ENCODE measurements around the gene ART4.

The ART4 gene

GRCh38 chr12:14803830-14804160 is 39.5 kb downstream of the ART4 start:
- Mint-ChIP-seq H3K27ac (no peak overlapping the region), H3K27me3 (no peaks in the 10 kb centered on the region), H3K4me1 (peaks cover 12% of the 10 kb centered on the region), H3K4me3 (no peak overlapping the region), H3K36me3 (peaks cover 13% of the 10 kb centered on the region), H3K9me3 (no peaks in the 10 kb centered on the region)
- ATAC-seq = no peak

- H3K36me3 Mint-ChIP-seq = peaks cover 13% of the 10 kb centered on the region
- no peaks in the 10 kb centered on the region for H3K27me3 Mint-ChIP-seq
- no peaks in the 10 kb centered on the region for H3K9me3 Mint-ChIP-seq
- no peak within 1 kb of the TSS for H3K27ac Mint-ChIP-seq
- no peak within 1 kb of the TSS for H3K4me3 Mint-ChIP-seq
- ATAC-seq = peak; percentile 100
- peaks cover 12% of the 10 kb centered on the region for H3K4me1 Mint-ChIP-seq
These were observed 40.1 kb downstream of the ART4 start, which contains the start of the genes C12orf60 and WBP11 for GRCh38 chr12:14803011-14803829. Gene C12orf60 (plus strand): TSS chr12:14803670. CDS start chr12:14822936, 19,266 bp downstream. Gene WBP11 (minus strand): TSS chr12:14803478. CDS start chr12:14801383, 2,095 bp downstream.

GRCh38 chr12:14802721-14803010 is 40.7 kb downstream of the ART4 start:
- Mint-ChIP-seq H3K4me3 (no peak overlapping the region), H3K9me3 (no peaks in the 10 kb centered on the region), H3K27ac (no peak overlapping the region), H3K36me3 (peaks cover 17% of the 10 kb centered on the region), H3K4me1 (peaks cover 12% of the 10 kb centered on the region), H3K27me3 (no peaks in the 10 kb centered on the region)
- ATAC-seq = no peak

GRCh38 chr12:14802247-14802646 is 41.1 kb downstream of the ART4 start:
- no peak overlapping the region for H3K27ac Mint-ChIP-seq

GRCh38 chr12:14795028-14795448 is 48.3 kb downstream of the ART4 start:
- Mint-ChIP-seq H3K36me3 (peaks cover 67% of the 10 kb centered on the region), H3K4me1 (peaks cover 15% of the 10 kb centered on the region), H3K4me3 (no peak overlapping the region), H3K9me3 (no peaks in the 10 kb centered on the region), H3K27me3 (no peaks in the 10 kb centered on the region), H3K27ac (peak overlapping the region; percentile 77)
- peak; percentile 51 for ATAC-seq

More at GRCh38 chr12:14802247-14802646, 41.1 kb downstream of the ART4 start:
- no peak for ATAC-seq
- Mint-ChIP-seq H3K4me3 (no peak overlapping the region), H3K4me1 (peaks cover 12% of the 10 kb centered on the region), H3K9me3 (no peaks in the 10 kb centered on the region), H3K27me3 (no peaks in the 10 kb centered on the region), H3K36me3 (peaks cover 21% of the 10 kb centered on the region)

GRCh38 chr12:14785568-14785967 is 57.8 kb downstream of the ART4 start:
- Mint-ChIP-seq H3K9me3 (no peaks in the 10 kb centered on the region), H3K36me3 (peaks cover 46% of the 10 kb centered on the region), H3K4me1 (no peaks in the 10 kb centered on the region), H3K4me3 (no peak overlapping the region), H3K27me3 (no peaks in the 10 kb centered on the region), H3K27ac (no peak overlapping the region)
- no peak for ATAC-seq

GRCh38 chr12:14784471-14784870 is 58.9 kb downstream of the ART4 start:
- no peaks in the 10 kb centered on the region for H3K9me3 Mint-ChIP-seq

GRCh38 chr12:14782756-14783155 is 60.6 kb downstream of the ART4 start:
- Mint-ChIP-seq H3K27ac (no peak overlapping the region), H3K9me3 (no peaks in the 10 kb centered on the region), H3K27me3 (no peaks in the 10 kb centered on the region)

More at GRCh38 chr12:14784471-14784870, 58.9 kb downstream of the ART4 start:
- Mint-ChIP-seq H3K27ac (no peak overlapping the region), H3K4me1 (no peaks in the 10 kb centered on the region), H3K36me3 (peaks cover 35% of the 10 kb centered on the region), H3K27me3 (no peaks in the 10 kb centered on the region), H3K4me3 (no peak overlapping the region)
- ATAC-seq = no peak

GRCh38 chr12:14781563-14781962 is 61.8 kb downstream of the ART4 start:
- no peak for ATAC-seq
- Mint-ChIP-seq H3K27me3 (no peaks in the 10 kb centered on the region), H3K36me3 (peaks cover 6% of the 10 kb centered on the region), H3K9me3 (no peaks in the 10 kb centered on the region), H3K27ac (no peak overlapping the region), H3K4me1 (no peaks in the 10 kb centered on the region), H3K4me3 (no peak overlapping the region)

More at GRCh38 chr12:14782756-14783155, 60.6 kb downstream of the ART4 start:
- Mint-ChIP-seq H3K4me1 (no peaks in the 10 kb centered on the region), H3K36me3 (peaks cover 18% of the 10 kb centered on the region), H3K4me3 (no peak overlapping the region)
- ATAC-seq = no peak

GRCh38 chr12:14780859-14781258 is 62.5 kb downstream of the ART4 start:
- H3K27ac Mint-ChIP-seq = no peak overlapping the region
- H3K4me3 Mint-ChIP-seq = no peak overlapping the region
- ATAC-seq = no peak
- H3K27me3 Mint-ChIP-seq = no peaks in the 10 kb centered on the region
- no peaks in the 10 kb centered on the region for H3K9me3 Mint-ChIP-seq
- H3K4me1 Mint-ChIP-seq = peaks cover 5% of the 10 kb centered on the region
- H3K36me3 Mint-ChIP-seq = peaks cover 5% of the 10 kb centered on the region

GRCh38 chr12:14779834-14780233 is 63.5 kb downstream of the ART4 start:
- peaks cover 14% of the 10 kb centered on the region for H3K4me1 Mint-ChIP-seq
- no peak for ATAC-seq
- no peak overlapping the region for H3K27ac Mint-ChIP-seq
- no peaks in the 10 kb centered on the region for H3K27me3 Mint-ChIP-seq
- H3K36me3 Mint-ChIP-seq = peaks cover 1% of the 10 kb centered on the region
- no peak overlapping the region for H3K4me3 Mint-ChIP-seq
- no peaks in the 10 kb centered on the region for H3K9me3 Mint-ChIP-seq

GRCh38 chr12:14777271-14777670 is 66.1 kb downstream of the ART4 start:
- H3K27ac Mint-ChIP-seq = no peak overlapping the region
- H3K9me3 Mint-ChIP-seq = no peaks in the 10 kb centered on the region
- no peak overlapping the region for H3K4me3 Mint-ChIP-seq
- H3K36me3 Mint-ChIP-seq = no peaks in the 10 kb centered on the region
- peaks cover 21% of the 10 kb centered on the region for H3K4me1 Mint-ChIP-seq
- no peaks in the 10 kb centered on the region for H3K27me3 Mint-ChIP-seq
- no peak for ATAC-seq

GRCh38 chr12:14776236-14776961 is 66.9 kb downstream of the ART4 start:
- no peaks in the 10 kb centered on the region for H3K27me3 Mint-ChIP-seq
- no peak overlapping the region for H3K4me3 Mint-ChIP-seq
- no peak for ATAC-seq
- H3K27ac Mint-ChIP-seq = no peak overlapping the region
- H3K9me3 Mint-ChIP-seq = no peaks in the 10 kb centered on the region
- H3K36me3 Mint-ChIP-seq = no peaks in the 10 kb centered on the region
- peaks cover 29% of the 10 kb centered on the region for H3K4me1 Mint-ChIP-seq

- Mint-ChIP-seq H3K4me1 (peaks cover 36% of the 10 kb centered on the region), H3K4me3 (no peak overlapping the region), H3K27ac (peak overlapping the region; percentile 89), H3K27me3 (no peaks in the 10 kb centered on the region), H3K9me3 (no peaks in the 10 kb centered on the region), H3K36me3 (no peaks in the 10 kb centered on the region)
- ATAC-seq = no peak
These were observed 67.7 kb downstream of the ART4 start for GRCh38 chr12:14775636-14775980.
